ENCODE results near the gene ENG. TPM values are rescaled to one million over a fixed set of nuclear protein-coding genes. Genes with fewer than 3 reads are reported as not detected.

The ENG gene
- total and polyA plus RNA-seq, 2 of the 8 experiments (the other 6 are each of a cell fraction or from before 2014, with no cell fraction given), result 1.8 to 4.4 TPM

GRCh38 chr9:127773981-127774380 lies 80.5 kb downstream of the ENG start (continued):
- no peak for TF ChIP-seq CTCF (IDR thresholded peaks at IDR 0.05; ENCODE audit: control extremely low read depth in 1 of 3, insufficient read depth in 1 of 3, low read depth in 1 of 3, low read length in 3 of 3)
- TF ChIP-seq TAF1 (IDR thresholded peaks at IDR 0.05; ENCODE audit: low read depth, low read length), result no peak
- no peak for TF ChIP-seq JUND (IDR thresholded peaks at IDR 0.05; ENCODE audit: low read length)
- TF ChIP-seq TBP (IDR thresholded peaks at IDR 0.05; ENCODE audit: low read depth, low read length), result no peak
- TF ChIP-seq POU5F1 (IDR thresholded peaks at IDR 0.05; ENCODE audit: low read depth, low read length), result no peak
- no peak for TF ChIP-seq SIRT6 (IDR thresholded peaks at IDR 0.05; ENCODE audit: low read length)
